HG02870 (cell line): ENCODE measurements around the gene CCDC63.
"Not testable (repeated sequence)": the region's sequence is repeated elsewhere in the genome, so short reads cannot be mapped to it uniquely, and the experiment has no call there.

Experiments
- ATAC-seq: cut with Tn5 transposase; IDR thresholded peaks from one replicate; pipeline ENCODE4 v1.9.1; 2021; ENCODE audit warnings: mild to moderate bottlenecking, moderate library complexity; ENCODE audit not compliant: unreplicated experiment

CCDC63 gene

DNA sequence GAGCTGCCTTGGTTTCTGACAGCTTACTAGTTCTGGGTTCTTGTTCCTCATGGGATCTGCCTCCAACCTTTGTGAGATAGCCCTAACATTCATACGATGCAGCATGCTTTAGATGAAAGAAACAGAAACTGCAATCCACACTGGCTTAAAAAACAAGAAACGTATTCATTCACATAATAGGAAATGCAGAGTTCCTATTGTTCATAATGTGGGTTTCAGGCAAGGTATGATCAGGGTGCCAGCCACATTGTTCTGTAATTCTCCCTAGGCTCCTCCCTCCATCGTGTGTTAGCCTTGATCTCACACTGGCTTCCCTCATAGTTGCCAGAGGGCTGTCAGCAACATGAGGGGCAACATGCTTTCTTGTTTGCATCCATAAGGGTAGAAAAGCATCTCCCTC, 2.7 kb upstream of the CCDC63 start:
- no peak for ATAC-seq

DNA sequence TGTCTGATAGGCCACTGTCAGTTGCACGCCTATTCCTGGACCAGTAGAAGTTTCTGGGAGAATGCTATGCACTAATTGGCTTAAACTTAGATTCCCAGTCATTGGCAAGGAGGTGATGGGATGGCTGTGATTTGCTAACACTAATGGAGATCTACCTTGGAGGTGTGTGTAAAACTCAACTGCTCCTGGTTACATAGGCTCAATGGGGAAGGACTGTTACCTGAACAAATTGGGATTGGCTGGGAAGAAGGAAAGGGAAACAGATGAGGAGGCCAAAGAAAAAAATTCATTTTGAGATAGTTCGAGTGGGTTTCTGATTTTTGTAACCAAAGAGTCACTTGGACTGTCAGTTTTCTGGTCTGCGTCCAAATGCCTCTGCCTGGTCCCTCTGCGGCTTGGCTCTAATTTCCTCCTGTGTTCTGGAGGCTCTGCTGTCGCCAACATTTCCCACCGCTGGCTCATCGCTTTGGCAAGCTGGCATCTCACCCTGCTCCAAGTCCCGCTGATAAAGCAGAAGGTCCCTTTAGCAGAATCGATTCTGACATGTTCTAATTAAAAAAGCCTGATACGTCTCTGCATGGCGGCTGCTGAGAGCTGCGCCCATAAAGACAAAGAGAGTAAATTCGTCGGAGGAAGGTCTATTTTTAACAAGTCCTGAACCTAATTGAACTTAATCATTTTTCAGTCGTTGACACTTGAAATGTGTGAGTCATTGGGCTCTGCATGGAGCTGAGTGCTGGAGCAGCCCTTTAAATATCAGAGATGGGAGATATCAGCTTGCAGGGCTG, 2.0 kb upstream of the CCDC63 start:
- no peak for ATAC-seq

DNA sequence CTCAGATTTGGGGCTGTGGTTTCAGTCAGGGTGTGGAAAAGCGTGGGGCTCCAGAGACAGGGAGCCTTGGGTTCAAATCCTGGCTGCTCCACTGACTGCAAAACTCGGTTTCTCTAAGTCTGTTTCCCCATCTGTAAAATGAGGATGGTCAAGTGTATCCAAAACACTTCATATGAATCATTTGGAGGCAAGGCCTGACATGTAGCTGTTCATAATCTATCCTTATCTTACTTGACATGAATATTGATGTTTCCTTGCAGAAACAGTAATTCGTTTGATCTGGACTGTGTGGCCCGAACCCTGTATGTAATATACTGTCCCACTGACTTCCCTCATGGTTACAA, 1.5 kb upstream of the CCDC63 start:
- ATAC-seq, result no peak

DNA sequence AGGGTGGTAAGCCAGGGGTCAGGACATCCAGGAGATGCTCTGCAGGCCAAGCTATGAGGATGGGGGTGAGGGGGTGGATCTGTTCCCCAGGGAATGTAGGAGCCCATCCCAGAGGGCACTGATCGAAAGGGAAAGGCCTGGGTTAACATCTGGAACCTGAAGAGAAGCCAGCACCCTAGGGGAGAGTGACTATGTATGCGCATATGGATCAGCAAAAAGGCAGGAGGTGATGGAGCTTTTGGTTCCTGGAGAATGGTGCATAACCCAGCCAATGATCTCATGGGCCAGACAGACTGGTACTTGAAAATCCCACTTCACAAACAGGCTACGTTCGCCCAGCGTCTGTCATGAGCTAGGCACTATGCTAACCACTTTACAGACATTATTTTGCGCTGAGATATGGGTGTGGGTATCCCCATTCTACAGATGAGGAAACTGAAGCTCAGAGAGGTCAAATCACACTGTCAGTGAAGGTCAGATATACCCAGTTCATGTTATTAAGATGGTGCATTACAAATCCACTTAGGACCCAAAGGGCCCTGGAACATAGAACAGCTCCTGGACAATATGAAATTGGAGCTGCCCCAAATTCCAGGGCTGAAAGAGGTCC, 1.6 kb downstream of the CCDC63 start:
- no peak for ATAC-seq

DNA sequence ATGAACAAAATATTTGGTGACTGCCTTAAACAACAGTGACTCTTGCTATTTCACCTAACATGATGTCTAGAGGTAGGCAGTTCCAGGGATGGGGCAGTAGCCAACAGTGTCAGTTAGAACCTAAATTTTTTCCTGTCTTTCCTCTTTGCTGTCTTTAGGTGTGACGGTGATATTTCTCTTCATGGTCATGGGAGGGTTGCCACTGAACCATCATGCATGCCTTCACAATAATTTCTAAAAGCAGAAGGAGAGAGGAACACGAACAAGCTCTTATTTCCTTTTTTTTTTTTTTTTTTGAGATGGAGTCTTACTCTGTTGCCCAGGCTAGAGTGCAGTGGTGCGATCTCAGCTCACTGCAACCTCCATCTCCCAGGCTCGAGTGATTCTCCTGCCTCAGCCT, 2.4 kb downstream of the CCDC63 start:
- ATAC-seq, result no peak

DNA sequence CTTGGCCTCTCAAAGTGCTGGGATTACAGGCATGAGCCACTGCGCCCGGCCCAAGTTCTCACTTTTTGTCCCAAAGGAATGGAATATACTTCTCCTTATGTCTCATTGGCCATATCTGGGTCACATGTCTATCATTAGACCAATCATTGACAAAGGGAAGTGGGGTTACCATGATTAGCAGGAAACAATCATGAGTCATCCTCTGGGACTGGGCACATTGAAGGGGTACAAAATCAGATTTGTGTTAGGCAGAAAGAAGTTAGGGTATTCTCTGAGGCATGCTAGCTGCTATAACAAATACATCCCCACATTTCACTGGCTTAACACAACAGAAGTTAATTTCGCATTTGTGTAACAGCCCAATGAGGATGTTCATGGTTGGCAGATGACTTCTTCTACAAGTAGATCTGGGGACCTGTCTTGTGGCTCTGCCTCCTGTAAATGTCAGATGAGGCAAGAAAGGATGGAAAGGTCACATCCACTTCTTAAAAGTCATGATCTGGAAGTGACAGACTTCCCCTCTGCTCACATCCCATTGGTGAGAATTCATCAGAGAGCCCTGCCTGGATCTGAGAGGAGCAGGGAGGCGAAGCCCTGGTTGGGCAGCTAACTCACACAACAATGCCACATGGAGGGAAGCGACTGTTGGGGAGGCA, 3.1 kb downstream of the CCDC63 start:
- ATAC-seq, result no peak

DNA sequence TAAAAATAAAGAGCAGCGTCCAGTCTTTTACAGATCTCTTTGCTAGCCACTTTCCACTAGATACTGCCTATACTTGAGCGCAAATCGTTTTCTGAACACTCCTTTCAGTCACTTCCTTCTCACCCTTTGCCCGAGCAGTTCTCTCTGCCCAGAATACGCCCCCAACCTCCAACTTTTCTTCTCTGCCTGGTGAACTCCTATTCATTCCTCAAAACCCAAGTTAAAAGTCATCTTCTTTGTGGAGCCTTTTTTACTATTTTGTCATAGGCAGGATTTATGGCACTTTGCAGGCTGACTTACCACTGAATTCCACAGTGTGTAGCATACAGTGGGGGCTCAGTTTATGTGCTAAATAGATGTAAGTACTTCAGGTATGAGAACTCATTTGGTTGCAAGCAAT, 4.0 kb downstream of the CCDC63 start:
- ATAC-seq, result no peak

DNA sequence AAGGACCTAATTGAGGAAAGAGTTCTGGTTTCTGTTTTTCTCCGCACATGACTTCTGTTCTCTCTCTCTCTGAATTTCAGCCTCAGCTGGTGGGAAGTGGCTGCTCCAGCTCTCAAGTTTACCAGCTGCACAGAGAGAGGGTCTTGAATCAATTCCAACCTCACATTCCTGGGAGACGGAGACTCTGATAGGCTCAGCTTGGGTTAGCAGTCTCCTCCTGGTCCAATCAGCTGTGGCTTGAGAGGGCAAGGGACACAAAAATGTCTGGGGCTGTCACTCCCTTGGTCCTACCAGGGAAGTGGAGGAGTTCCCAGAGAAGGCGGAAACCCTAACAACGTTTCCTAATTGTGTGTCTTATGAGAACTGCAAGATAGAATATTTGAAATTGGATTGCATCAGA, 7.0 kb downstream of the CCDC63 start:
- ATAC-seq, result no peak

DNA sequence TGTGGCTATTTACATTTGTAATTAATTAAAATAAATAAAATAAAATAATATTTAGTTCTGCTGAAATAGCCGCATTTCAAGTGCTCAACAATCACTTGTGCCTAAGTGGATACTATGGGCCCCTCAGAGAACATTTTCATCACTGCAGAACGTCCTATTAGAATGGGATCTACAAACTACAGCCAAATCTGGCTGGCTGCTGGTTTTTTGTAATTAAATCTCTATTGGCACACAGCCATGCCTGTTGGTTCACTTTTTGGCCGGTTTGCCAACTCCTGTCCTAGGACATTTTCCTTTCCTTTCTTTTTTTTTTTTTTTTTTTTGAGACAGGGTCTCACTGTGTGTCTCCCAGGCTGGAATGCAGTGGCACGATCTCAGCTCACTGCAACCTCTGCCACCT, 9.8 kb downstream of the CCDC63 start:
- no peak for ATAC-seq

DNA sequence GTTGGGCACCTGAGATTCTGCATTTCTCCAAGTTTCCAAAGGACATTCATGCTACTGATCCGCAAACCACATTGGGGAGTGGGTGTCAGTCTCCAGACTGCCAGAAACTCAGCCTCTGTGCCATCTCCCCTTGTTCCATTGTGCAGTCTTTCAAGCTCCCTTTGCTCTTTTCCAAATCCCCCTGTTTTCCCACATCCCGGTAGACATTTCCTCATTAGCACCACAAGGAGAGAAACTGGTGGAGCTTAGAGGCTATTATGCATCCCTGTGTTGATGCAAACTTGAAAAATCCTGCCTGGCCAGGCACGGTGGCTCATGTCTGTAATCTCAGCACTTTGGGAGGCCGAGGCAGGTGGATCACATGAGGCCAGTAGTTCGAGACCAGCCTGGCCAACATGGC, 10.7 kb downstream of the CCDC63 start:
- no peak for ATAC-seq

DNA sequence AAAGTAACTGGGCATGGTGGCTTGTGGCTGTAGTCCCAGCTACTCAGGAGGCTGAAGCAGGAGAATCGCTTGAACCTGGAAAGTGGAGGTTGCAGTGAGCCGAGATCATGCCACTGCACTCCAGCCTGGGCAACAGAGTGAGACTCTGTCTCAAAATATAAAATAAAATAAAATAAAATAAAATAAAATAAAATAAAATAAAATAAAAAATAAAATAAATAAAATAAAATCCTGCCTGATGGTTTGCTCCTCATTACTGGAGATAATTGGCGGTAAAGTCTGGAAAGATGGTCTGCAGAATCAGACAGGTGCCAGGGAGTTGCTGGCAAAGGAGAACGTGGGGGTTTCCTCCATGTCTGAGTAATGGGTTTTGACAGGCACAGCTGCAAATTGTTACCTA, 11.2 kb downstream of the CCDC63 start:
- ATAC-seq, result not testable (repeated sequence)

DNA sequence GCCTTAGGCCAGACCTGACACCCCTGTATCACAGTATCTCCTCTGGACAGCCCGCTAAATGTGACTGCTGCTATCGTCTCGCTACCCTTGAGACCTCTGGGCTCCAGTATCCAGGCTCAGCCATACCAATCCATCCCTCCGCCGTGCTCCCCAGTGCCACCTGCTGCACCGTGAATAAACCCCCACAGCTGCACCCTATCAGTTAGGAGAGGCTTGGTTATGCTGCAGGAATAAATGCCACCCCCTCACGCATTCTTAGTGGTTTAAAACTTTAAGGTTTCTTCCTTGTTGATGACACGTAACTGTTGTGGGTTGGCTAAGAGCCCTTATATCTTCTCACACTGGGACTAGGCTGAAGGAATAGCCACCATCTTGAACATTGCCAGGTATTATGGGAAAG, 12.1 kb downstream of the CCDC63 start:
- ATAC-seq, result no peak

DNA sequence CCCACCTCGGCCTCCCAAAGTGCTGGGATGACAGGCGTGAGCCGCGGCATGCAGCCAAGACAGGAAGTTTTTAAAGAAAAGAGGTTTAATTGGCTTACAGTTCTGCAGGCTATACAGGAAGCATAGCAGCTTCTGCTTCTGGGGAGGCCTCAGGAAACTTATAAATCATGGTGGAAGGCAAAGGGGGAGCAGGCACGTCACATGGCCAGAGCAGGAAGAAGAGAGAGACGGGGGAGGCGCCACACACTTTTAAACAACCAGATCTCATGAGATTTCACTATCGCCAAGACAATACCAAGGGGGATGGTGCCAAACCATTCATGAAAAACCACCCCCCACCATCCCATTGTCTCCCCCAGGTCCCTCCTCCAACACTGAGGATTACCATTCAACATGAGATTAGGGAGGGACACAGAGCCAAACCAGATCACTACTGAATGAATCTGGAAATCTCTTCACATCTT, 14.1 kb downstream of the CCDC63 start:
- no peak for ATAC-seq

DNA sequence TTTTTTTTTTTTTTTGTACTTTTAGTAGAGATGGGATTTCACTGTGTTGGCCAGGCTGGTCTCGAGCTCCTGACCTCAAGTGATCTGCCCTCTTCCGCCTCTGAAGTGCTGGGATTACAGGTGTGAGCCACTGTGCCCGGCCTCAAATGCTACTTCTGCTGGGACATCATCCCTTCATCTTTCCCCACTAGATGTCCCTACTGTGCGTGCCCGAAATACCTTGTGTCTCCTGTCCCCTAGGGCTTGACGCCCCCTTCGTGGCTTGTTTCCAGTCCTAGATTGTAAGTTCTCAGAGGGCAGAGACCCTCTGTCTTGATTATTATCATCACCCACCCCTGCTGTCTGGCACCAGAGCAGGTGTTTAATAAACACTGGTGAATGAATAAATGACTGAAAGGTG, 14.9 kb downstream of the CCDC63 start:
- no peak for ATAC-seq

DNA sequence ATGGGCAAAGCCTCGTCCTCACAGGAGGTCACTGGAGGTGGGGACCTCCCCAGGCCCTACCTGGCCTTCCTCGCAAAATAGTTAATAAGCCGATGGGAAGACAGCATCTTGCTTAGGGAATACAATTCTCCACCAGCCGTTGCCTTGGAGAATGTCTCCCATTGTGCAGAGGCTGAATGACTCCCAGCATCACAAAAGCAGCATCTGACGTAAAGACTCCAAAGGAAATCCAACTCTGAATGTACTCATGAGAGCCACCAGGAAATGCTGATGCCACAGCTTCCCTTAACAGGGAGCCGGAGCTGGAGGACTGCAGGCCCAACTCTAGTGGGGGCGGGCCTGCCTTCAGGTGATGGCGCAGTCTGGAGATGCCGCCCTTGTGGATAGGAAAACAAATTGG, 15.5 kb downstream of the CCDC63 start:
- no peak for ATAC-seq

DNA sequence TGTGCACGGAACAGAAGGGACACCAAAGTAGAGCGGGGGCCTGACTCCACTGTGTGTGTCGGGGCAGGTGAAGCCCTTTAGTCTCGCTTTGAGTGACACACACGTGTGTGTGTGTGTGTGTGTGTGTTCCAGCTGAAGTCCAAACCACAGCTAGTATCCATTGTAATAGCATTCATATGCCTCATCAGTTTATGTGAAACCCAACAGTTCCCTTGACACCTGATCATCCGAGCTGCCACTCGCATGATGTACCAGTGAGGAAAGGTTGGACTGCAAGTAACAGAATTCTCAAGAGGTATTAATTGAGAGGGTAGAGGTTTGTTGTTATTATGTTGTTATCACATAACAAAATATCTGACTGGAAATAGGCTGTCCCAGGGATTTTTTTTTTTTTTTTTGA, 16.4 kb downstream of the CCDC63 start:
- ATAC-seq, result no peak

DNA sequence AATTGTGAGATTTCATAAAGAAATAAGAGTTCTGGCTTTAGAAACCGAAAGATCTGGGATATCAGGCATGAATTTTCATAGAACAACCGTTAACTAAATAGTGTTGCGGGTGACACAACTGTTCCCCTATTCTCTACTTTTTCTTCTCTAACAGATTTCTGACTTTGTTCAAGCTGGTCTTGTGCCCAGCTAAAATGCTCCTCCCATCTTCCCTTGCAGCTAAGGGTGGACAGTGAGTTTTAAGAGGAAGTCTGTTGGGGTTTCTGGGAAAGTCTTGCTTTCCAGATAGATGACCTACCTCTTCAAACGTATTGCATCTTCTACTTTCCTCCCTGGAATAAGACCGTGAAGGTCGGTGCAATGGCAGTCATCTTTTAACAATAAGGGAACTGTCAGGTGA, 18.7 kb downstream of the CCDC63 start:
- no peak for ATAC-seq

DNA sequence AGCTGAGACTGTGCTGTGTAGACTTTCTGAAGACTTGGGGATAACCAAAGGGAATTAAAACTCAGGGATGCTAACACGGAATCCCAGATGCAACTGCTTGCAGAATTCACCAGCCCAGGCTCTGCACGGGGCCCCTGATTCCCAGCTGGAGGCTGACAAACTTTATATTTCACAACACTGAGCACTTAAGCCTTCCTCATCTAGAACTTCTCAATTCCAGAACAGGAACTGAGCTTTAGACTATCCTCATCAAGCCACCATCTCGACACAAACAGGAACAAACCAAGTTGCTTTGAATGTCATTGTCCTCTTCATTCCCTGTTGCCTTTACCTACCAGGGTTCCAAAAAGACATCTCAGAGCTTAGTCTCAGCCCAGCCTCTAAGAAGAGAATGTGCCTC, 22.2 kb downstream of the CCDC63 start:
- ATAC-seq, result no peak

DNA sequence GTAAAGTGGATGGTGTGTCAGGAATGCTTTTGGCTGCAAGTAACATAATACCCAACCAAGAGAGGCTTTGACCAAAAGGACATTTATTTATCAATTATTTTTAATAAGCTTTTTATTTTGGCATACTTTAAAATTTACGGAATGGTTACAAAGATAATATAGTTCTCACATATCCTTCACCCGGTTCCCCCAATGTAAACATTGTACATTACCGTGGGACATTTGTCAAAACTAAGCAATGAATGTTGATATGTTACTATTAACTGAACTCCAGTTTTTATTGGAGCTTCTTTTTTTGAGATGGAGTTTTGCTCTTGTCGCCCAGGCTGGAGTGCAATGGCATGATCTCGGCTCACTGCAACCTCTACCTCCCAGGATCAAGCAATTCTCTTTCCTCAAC, 23.0 kb downstream of the CCDC63 start:
- no peak for ATAC-seq

DNA sequence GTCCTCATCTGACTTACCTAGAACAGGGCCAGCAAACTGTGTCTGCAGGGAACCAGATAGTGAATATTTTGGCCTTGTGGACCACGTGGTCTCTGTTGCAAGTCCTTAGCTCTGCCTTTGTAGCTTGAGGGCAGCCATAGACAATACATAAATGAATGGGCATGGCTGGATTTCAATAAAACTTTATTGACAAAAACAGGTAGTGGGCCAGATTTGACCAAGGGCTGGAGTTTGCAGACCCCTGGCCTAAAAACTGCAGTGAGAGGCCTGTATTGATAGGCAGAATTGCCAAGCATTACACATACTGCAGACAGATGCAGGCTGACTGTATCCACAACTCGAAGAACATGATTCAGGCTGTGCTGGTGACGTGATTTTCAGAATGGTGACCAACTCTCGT, 25.3 kb downstream of the CCDC63 start:
- ATAC-seq, result no peak

DNA sequence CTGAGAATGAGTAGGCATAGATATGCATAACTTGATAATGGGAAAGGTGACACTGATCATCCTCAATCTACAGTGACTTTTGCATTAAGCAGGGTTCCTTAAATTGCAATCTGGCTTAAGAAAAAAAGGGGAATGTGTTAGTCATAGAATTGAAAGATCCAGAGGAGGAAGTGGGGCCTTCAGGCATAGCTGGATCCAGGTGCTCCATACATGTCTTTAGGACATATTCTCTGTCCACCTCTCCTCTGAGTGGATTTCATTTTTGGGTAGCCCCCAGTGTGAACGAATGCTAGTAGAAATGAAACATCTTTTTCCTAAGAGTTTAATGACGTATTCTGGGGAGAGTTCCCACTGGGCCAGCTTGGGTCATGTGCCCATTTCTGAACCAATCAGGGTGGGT, 27.6 kb downstream of the CCDC63 start:
- no peak for ATAC-seq

DNA sequence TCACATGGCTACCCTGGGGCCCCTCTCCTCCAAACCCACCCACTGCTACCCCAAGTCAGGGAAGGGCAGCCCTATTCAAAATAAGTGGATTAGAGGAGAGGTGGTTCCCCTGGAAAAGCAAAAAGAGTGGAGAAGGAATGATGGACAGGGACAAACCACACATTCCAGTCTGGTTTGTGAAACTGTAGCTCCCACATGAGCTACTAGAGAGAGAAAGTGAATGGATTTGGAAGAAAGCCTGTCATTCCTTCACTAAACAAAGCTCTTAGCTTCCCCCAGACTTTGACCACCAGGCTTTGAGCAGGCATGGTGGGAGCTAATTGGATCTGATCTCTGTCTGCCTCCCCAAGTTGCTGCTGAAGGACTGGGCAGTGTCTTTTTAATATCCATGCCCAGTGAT, 28.0 kb downstream of the CCDC63 start:
- no peak for ATAC-seq
